Panc1 (cell line): ENCODE measurements around the gene COMMD8. TPM values are rescaled to one million over a fixed set of nuclear protein-coding genes. Genes with fewer than 3 reads are reported as not detected.

Experiments used
- ATAC-seq: fragments of 200-7000 bp; cut with Tn5 transposase; 2 replicates; pipeline ENCODE4 v1.9.1; 2020; ENCODE audit warnings: mild to moderate bottlenecking, moderate library complexity
- BruUV-seq: library from RNA; stranded (reverse); fragments of 400-500 nt; replicated peaks from 2 replicates; lab custom pipeline; 2021; lab: Mats Ljungman, UMichigan
- CTCF ChIA-PET: fragments of 300-600 bp; sonication (Branson Sonifier 250); formaldehyde crosslinking; loops from one replicate; lab custom pipeline; 2022; ENCODE audit warnings: antibody characterized with exemption; lab: Charles Lee
- POLR2A ChIA-PET: fragments of 300-600 bp; sonication (Branson Sonifier 250); formaldehyde crosslinking; loops from one replicate; lab custom pipeline; 2022; ENCODE audit warnings: antibody characterized with exemption; lab: Charles Lee
- DNase-seq: peaks from one replicate; pipeline ENCODE4 v3.0.0-alpha.2; 2010; ENCODE audit warnings: low read depth, low spot score
- H3K27ac ChIP-seq: 2 replicates; pipeline ENCODE4 v1.5.1; 2011; ENCODE audit warnings: mild to moderate bottlenecking, low read length, inconsistent platforms
- H3K27me3 ChIP-seq: fragments of 200-500 bp; sonication (Bioruptor generic); 2 replicates; pipeline ENCODE4 v1.6.0; 2014; ENCODE audit warnings: low read length, inconsistent platforms; ENCODE audit not compliant: control insufficient read depth, insufficient read depth
- H3K36me3 ChIP-seq: fragments of 200-500 bp; sonication (Bioruptor generic); 2 replicates; pipeline ENCODE4 v1.5.1; 2014; ENCODE audit warnings: inconsistent platforms, mild to moderate bottlenecking, low read length, moderate library complexity; ENCODE audit not compliant: control insufficient read depth, insufficient read depth
- H3K4me1 ChIP-seq: 2 replicates; pipeline ENCODE4 v1.5.1; 2011; ENCODE audit warnings: inconsistent platforms, mild to moderate bottlenecking, low read length, moderate library complexity; ENCODE audit not compliant: control insufficient read depth, insufficient read depth
- H3K4me3 ChIP-seq, 2 experiments: 2 replicates each; pipeline ENCODE4 v1.5.1; 2011 to 2012; ENCODE audit warnings: low read depth in 2 of 2, low read length in 2 of 2, mild to moderate bottlenecking in 2 of 2, inconsistent platforms in 1 of 2, moderate library complexity in 1 of 2
- H3K9me3 ChIP-seq: fragments of 200-500 bp; sonication (Bioruptor generic); 2 replicates; pipeline ENCODE4 v1.5.1; 2014; ENCODE audit warnings: low read depth, mild to moderate bottlenecking, inconsistent platforms, low read length, moderate library complexity; ENCODE audit not compliant: control insufficient read depth, insufficient read depth
- POLR2AphosphoS5 ChIP-seq: IDR thresholded peaks from 2 replicates; pipeline ENCODE4 v1.6.1; 2012; ENCODE audit warnings: mild to moderate bottlenecking, low read depth, low read length, moderate library complexity
- SIN3A ChIP-seq: IDR thresholded peaks from 2 replicates; pipeline ENCODE4 v1.6.1; 2012; ENCODE audit warnings: low read depth, mild to moderate bottlenecking, low read length, moderate library complexity, borderline replicate concordance; ENCODE audit not compliant: insufficient read depth
- TCF7L2 ChIP-seq: IDR thresholded peaks from 2 replicates; pipeline ENCODE4 v1.6.1; 2011; ENCODE audit warnings: mild to moderate bottlenecking, low read depth, low read length, inconsistent platforms
- in situ Hi-C: cut with HindIII; loops from 2 replicates; pipeline ENCODE4 v1.10.0; 2016; ENCODE audit warnings: low sequenced_read_pairs, low pct_unique_long_range_greater_than_20kb
- intact Hi-C: fragments of 100-400 bp; cut with micrococcal nuclease; formaldehyde crosslinking; loops from one replicate; pipeline ENCODE4 v1.10.0; 2022; ENCODE audit not compliant: unreplicated experiment
- total RNA-seq: library from RNA; stranded (reverse); gene quantifications from one replicate; pipeline ENCODE4 v1.2.1, GENCODE V29; 2021; ENCODE audit not compliant: unreplicated experiment
- TF ChIP-seq, protein P1 (sequence below): fragments of 450-650 bp; IDR thresholded peaks from 2 replicates; pipeline ENCODE4 v1.5.1; 2017; ENCODE audit warnings: mild to moderate bottlenecking
- TF ChIP-seq, protein P2 (sequence below), 2 experiments: IDR thresholded peaks; 2 replicates each; pipeline ENCODE4 v1.6.1; 2011 to 2012; ENCODE audit warnings: low read depth in 2 of 2, control low read depth in 1 of 2, low read length in 1 of 2, mild to moderate bottlenecking in 1 of 2, moderate library complexity in 1 of 2; ENCODE audit not compliant: insufficient read depth in 1 of 2

Gene COMMD8
- total RNA-seq, 1 experiment from 2014 or later, result 22.0 TPM

DNA sequence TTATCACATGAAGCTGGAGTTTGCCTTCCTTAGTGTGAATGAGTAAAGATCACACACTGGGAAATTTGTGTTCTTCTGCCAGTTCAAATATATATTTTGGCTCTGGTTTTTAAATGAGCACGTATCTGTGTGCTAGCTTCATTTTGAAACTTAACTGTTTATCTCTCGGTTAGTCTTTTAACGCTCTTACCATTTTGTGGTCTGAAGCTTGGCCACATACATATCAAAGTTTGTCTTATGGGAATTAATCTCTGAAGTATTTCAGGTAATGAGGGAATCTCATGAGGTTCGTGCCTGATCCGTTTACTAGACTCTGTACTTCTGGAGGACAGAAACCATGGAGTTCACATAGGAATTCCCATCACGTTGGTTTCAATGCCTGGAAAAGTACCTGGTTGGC is 35.4 kb upstream of the COMMD8 start:
- Histone ChIP-seq H3K36me3 (no peaks in the 10 kb centered on the region), H3K4me3 (no peak overlapping the region), H3K27me3 (no peaks in the 10 kb centered on the region), H3K9me3 (no peaks in the 10 kb centered on the region), H3K4me1 (no peaks in the 10 kb centered on the region), H3K27ac (no peak overlapping the region)
- no peak for ATAC-seq
- BruUV-seq, result no TSS peak
- TF ChIP-seq POLR2AphosphoS5, result no peak
- no peak for TF ChIP-seq TCF7L2
- TF ChIP-seq SIN3A, result no peak
- TF ChIP-seq, protein P1, sequence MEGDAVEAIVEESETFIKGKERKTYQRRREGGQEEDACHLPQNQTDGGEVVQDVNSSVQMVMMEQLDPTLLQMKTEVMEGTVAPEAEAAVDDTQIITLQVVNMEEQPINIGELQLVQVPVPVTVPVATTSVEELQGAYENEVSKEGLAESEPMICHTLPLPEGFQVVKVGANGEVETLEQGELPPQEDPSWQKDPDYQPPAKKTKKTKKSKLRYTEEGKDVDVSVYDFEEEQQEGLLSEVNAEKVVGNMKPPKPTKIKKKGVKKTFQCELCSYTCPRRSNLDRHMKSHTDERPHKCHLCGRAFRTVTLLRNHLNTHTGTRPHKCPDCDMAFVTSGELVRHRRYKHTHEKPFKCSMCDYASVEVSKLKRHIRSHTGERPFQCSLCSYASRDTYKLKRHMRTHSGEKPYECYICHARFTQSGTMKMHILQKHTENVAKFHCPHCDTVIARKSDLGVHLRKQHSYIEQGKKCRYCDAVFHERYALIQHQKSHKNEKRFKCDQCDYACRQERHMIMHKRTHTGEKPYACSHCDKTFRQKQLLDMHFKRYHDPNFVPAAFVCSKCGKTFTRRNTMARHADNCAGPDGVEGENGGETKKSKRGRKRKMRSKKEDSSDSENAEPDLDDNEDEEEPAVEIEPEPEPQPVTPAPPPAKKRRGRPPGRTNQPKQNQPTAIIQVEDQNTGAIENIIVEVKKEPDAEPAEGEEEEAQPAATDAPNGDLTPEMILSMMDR, result no peak
- TF ChIP-seq, protein P2, sequence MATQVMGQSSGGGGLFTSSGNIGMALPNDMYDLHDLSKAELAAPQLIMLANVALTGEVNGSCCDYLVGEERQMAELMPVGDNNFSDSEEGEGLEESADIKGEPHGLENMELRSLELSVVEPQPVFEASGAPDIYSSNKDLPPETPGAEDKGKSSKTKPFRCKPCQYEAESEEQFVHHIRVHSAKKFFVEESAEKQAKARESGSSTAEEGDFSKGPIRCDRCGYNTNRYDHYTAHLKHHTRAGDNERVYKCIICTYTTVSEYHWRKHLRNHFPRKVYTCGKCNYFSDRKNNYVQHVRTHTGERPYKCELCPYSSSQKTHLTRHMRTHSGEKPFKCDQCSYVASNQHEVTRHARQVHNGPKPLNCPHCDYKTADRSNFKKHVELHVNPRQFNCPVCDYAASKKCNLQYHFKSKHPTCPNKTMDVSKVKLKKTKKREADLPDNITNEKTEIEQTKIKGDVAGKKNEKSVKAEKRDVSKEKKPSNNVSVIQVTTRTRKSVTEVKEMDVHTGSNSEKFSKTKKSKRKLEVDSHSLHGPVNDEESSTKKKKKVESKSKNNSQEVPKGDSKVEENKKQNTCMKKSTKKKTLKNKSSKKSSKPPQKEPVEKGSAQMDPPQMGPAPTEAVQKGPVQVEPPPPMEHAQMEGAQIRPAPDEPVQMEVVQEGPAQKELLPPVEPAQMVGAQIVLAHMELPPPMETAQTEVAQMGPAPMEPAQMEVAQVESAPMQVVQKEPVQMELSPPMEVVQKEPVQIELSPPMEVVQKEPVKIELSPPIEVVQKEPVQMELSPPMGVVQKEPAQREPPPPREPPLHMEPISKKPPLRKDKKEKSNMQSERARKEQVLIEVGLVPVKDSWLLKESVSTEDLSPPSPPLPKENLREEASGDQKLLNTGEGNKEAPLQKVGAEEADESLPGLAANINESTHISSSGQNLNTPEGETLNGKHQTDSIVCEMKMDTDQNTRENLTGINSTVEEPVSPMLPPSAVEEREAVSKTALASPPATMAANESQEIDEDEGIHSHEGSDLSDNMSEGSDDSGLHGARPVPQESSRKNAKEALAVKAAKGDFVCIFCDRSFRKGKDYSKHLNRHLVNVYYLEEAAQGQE (IDR thresholded peaks at IDR 0.05; ENCODE audit: insufficient read depth in 1 of 2, low read depth in 2 of 2, low read length in 1 of 2), result no peak
- intact Hi-C loops (no loop called here), in situ Hi-C loops (no loop called here)
- ChIA-PET POLR2A (no interaction called here), CTCF (no interaction called here)
- no peak for DNase-seq

DNA sequence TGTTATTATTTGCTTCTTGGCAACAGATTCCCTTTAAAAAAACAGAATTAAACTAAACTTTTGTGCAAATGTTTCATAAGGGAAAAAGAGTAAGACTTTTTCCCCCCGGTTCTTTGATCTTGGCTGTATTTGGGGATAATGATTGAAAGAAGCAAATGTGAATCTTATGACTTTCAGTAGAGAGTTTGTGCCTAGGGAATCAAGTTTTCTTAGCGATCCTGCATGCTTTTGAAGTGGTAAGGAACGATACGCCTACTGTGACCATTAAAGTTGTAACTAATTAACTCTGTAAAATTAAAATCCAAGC is 30.6 kb upstream of the COMMD8 start:
- intact Hi-C loops, result no loop called here
- no TSS peak for BruUV-seq
- DNase-seq, result no peak
- Histone ChIP-seq H3K9me3 (no peaks in the 10 kb centered on the region), H3K4me1 (no peaks in the 10 kb centered on the region), H3K27me3 (no peaks in the 10 kb centered on the region), H3K27ac (no peak overlapping the region), H3K36me3 (no peaks in the 10 kb centered on the region; the same call in 1 of the 2 replicates), H3K4me3 (no peak overlapping the region)
- TF ChIP-seq SIN3A (no peak), TCF7L2 (no peak), POLR2AphosphoS5 (no peak)
- TF ChIP-seq, protein P1, result no peak
- TF ChIP-seq, protein P2 (IDR thresholded peaks at IDR 0.05; ENCODE audit: insufficient read depth in 1 of 2, low read depth in 2 of 2, low read length in 1 of 2), result no peak
- ChIA-PET POLR2A (no interaction called here), CTCF (interaction anchor here (1.1 kb wide), 1 partner anchor 9 kb away, joined by 3 read pairs; the partner anchor contains the start of gene ATP10D)
- no peak for ATAC-seq
- in situ Hi-C loops, result no loop called here
